ENCODE results near the gene GRXCR2. TPM values are rescaled to one million over a fixed set of nuclear protein-coding genes. Genes with fewer than 3 reads are reported as not detected.

GRXCR2 gene, protein sequence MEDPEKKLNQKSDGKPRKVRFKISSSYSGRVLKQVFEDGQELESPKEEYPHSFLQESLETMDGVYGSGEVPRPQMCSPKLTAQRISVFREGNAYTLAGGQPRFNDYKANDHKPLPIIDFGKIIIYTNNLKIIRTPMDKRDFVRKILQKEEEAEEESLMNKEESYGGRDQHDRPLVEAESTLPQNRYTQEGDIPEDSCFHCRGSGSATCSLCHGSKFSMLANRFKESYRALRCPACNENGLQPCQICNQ
- total RNA-seq (not detected), polyA plus RNA-seq (not detected)

DNA sequence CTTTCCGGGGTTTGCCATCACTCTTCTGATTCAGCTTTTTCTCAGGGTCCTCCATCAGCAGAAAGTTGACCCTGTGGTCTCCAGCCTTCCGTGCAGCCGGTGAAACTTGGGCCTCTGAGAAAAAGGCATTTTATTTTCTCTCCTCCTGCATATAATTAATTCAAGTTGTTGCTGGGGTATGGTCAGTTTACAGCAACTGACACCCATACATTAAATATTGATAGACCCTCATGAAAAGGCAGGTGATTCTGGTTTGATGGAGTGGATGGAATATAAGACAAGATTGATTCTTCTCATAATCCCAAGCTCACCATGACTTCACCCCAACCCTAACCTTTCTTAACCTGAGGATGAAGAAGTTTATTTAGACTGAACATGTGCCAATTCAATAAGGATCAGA lies at the start of gene GRXCR2:
Gene GRXCR2, minus strand, starts transcription at position 101 of the 400 bp plus-strand sequence. Its CDS starts 46 bp downstream, at position 55.
- POLR2A ChIA-PET (ENCODE audit: partially characterized antibody), result no interaction called here
- H3K4me1 Mint-ChIP-seq, result no peaks in the 10 kb centered on the region
- H3K4me1 ChIP-seq (ENCODE audit: insufficient read depth, low read length), result no peaks in the 10 kb centered on the region
- H3K36me3 Mint-ChIP-seq, result no peaks in the 10 kb centered on the region
- no peaks in the 10 kb centered on the region for H3K27me3 ChIP-seq (ENCODE audit: insufficient read depth, low read length)
- intact Hi-C loops (cut with micrococcal nuclease), result no loop called here
- CTCF ChIA-PET (ENCODE audit: partially characterized antibody), result no interaction called here
- no peaks in the 10 kb centered on the region for H3K9me3 ChIP-seq (ENCODE audit: control insufficient read depth in 1 of 2, low read length in 2 of 2)
- peaks cover 0 to 4% (median 0%) of the 10 kb centered on the region in 8 donors for H3K9me3 Mint-ChIP-seq
- H3K27ac Mint-ChIP-seq, result no peak within 1 kb of the TSS
- H3K27ac ChIP-seq (ENCODE audit: low read depth, low read length), result no peak within 1 kb of the TSS
- H3K36me3 ChIP-seq (ENCODE audit: insufficient read depth, low read length), result no peaks in the 10 kb centered on the region
- H3K4me3 ChIP-seq (ENCODE audit: low read length in 2 of 2), result no peak within 1 kb of the TSS
- H3K4me3 Mint-ChIP-seq, result no peak within 1 kb of the TSS
- DNase-seq, result no peak
- H3K27me3 Mint-ChIP-seq, result peaks cover 9 to 15% of the 10 kb centered on the region in 2 donors

GRCh38 chr5:145922059-145922458 lies 49.2 kb upstream of the GRXCR2 start:
- H3K27me3 Mint-ChIP-seq, result peaks cover 0 to 2% of the 10 kb centered on the region in 2 donors
- H3K27me3 ChIP-seq (ENCODE audit: insufficient read depth, low read length), result no peaks in the 10 kb centered on the region
- CTCF ChIA-PET (ENCODE audit: partially characterized antibody), result no interaction called here

GRCh38 chr5:145921211-145921610 lies 48.4 kb upstream of the GRXCR2 start:
- CTCF ChIA-PET (ENCODE audit: partially characterized antibody), result no interaction called here

More at GRCh38 chr5:145922059-145922458, 49.2 kb upstream of the GRXCR2 start:
- Histone ChIP-seq H3K4me3 (ENCODE audit: low read length in 2 of 2) (no peak overlapping the region), H3K36me3 (ENCODE audit: insufficient read depth, low read length) (no peaks in the 10 kb centered on the region), H3K27ac (ENCODE audit: low read depth, low read length) (no peak overlapping the region), H3K4me1 (ENCODE audit: insufficient read depth, low read length) (no peaks in the 10 kb centered on the region), H3K9me3 (ENCODE audit: control insufficient read depth in 1 of 2, low read length in 2 of 2) (no peaks in the 10 kb centered on the region)
- no peak overlapping the region for H3K4me3 Mint-ChIP-seq
- H3K27ac Mint-ChIP-seq, result no peak overlapping the region
- no peaks in the 10 kb centered on the region for H3K36me3 Mint-ChIP-seq
- peaks cover 0 to 2% (median 0%) of the 10 kb centered on the region in 8 donors for H3K9me3 Mint-ChIP-seq
- intact Hi-C loops (cut with micrococcal nuclease), result no loop called here
- H3K4me1 Mint-ChIP-seq, result no peaks in the 10 kb centered on the region
- no peak for DNase-seq
- POLR2A ChIA-PET (ENCODE audit: partially characterized antibody), result no interaction called here

DNA sequence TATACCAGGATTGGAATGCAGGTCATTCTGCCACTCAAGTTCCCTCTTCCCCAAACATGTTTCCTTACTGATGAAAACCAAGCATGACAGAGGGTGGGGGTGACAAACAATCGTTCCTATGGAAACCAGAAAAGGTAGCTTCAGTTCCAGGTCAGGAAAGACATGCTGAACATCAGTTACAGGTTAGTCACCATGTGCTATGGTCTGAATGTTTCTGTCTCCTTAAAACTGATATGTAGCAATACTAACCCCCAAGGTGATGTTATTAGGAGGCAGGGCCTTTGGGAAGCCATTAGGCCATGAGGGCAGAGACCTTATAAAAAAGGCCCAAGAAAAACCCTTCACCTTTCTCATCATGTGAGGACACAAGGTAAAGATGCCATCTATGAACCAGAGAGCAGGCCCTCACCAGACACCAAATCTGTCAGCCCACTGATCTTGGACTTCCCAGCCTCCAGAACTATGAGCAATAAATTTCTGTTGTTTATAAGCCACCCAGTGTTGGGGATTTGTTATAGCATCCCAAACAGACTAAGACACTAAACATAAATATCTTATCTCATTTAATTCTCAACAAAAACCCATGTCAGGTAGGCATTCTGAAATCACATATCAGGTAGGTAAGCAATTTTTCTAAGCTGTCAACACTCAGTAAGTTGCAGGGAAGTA lies 47.9 kb upstream of the GRXCR2 start:
- CTCF ChIA-PET (ENCODE audit: partially characterized antibody), result no interaction called here
- Histone ChIP-seq H3K9me3 (ENCODE audit: control insufficient read depth in 1 of 2, low read length in 2 of 2) (no peaks in the 10 kb centered on the region), H3K4me1 (ENCODE audit: insufficient read depth, low read length) (no peaks in the 10 kb centered on the region), H3K27me3 (ENCODE audit: insufficient read depth, low read length) (no peaks in the 10 kb centered on the region), H3K36me3 (ENCODE audit: insufficient read depth, low read length) (no peaks in the 10 kb centered on the region), H3K4me3 (ENCODE audit: low read length in 2 of 2) (no peak overlapping the region), H3K27ac (ENCODE audit: low read depth, low read length) (no peak overlapping the region)
- DNase-seq, result no peak
- Mint-ChIP-seq H3K27me3 (peaks cover 0 to 2% of the 10 kb centered on the region in 2 donors), H3K4me1 (no peaks in the 10 kb centered on the region), H3K4me3 (no peak overlapping the region), H3K9me3 (peaks cover 0 to 2% (median 0%) of the 10 kb centered on the region in 8 donors), H3K27ac (no peak overlapping the region), H3K36me3 (no peaks in the 10 kb centered on the region)
- intact Hi-C loops (cut with micrococcal nuclease), result no loop called here
- POLR2A ChIA-PET (ENCODE audit: partially characterized antibody), result no interaction called here

More at GRCh38 chr5:145921211-145921610, 48.4 kb upstream of the GRXCR2 start:
- peaks cover 0 to 2% of the 10 kb centered on the region in 2 donors for H3K27me3 Mint-ChIP-seq
- H3K36me3 Mint-ChIP-seq, result no peaks in the 10 kb centered on the region
- H3K36me3 ChIP-seq (ENCODE audit: insufficient read depth, low read length), result no peaks in the 10 kb centered on the region
- no peak overlapping the region for H3K27ac Mint-ChIP-seq
- no peaks in the 10 kb centered on the region for H3K27me3 ChIP-seq (ENCODE audit: insufficient read depth, low read length)
- peaks cover 0 to 2% (median 0%) of the 10 kb centered on the region in 8 donors for H3K9me3 Mint-ChIP-seq
- H3K27ac ChIP-seq (ENCODE audit: low read depth, low read length), result no peak overlapping the region
- H3K4me3 Mint-ChIP-seq, result no peak overlapping the region
- DNase-seq, result no peak
- no peaks in the 10 kb centered on the region for H3K4me1 Mint-ChIP-seq
- no peaks in the 10 kb centered on the region for H3K4me1 ChIP-seq (ENCODE audit: insufficient read depth, low read length)
- H3K4me3 ChIP-seq (ENCODE audit: low read length in 2 of 2), result no peak overlapping the region
- no peaks in the 10 kb centered on the region for H3K9me3 ChIP-seq (ENCODE audit: control insufficient read depth in 1 of 2, low read length in 2 of 2)
- POLR2A ChIA-PET (ENCODE audit: partially characterized antibody), result no interaction called here
- intact Hi-C loops (cut with micrococcal nuclease), result no loop called here

DNA sequence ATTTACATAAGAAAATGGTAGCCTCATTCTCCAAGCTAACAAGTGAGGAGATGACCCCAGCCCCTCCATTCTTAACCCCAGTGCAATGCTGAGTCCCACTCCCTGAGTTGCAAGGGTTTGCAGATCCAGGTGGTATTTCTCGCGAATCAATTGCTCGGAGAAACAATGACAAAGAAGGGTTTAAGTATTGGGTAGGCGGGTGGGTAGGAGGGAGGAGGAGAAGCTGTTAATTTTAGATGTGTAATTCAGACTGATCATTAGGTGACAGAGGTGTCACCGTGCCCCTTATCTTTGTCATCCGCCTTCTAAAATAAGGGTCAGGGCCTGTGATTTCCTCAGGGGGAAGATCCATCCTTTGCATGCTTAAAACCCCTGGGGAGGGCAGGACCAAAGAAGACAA lies 46.6 kb upstream of the GRXCR2 start:
- H3K9me3 ChIP-seq (ENCODE audit: control insufficient read depth in 1 of 2, low read length in 2 of 2), result no peaks in the 10 kb centered on the region
- no peak for DNase-seq
- ChIA-PET POLR2A (ENCODE audit: partially characterized antibody) (no interaction called here), CTCF (ENCODE audit: partially characterized antibody) (no interaction called here)
- peaks cover 0 to 2% (median 0%) of the 10 kb centered on the region in 8 donors for H3K9me3 Mint-ChIP-seq
- intact Hi-C loops (cut with micrococcal nuclease), result no loop called here
- H3K4me3 Mint-ChIP-seq, result no peak overlapping the region
- H3K36me3 Mint-ChIP-seq, result no peaks in the 10 kb centered on the region
- H3K27ac ChIP-seq (ENCODE audit: low read depth, low read length), result no peak overlapping the region
- no peaks in the 10 kb centered on the region for H3K4me1 ChIP-seq (ENCODE audit: insufficient read depth, low read length)
- no peaks in the 10 kb centered on the region for H3K36me3 ChIP-seq (ENCODE audit: insufficient read depth, low read length)
- H3K27me3 ChIP-seq (ENCODE audit: insufficient read depth, low read length), result no peaks in the 10 kb centered on the region
- no peak overlapping the region for H3K4me3 ChIP-seq (ENCODE audit: low read length in 2 of 2)
- peaks cover 0 to 4% of the 10 kb centered on the region in 2 donors for H3K27me3 Mint-ChIP-seq
- H3K4me1 Mint-ChIP-seq, result no peaks in the 10 kb centered on the region
- H3K27ac Mint-ChIP-seq, result no peak overlapping the region

DNA sequence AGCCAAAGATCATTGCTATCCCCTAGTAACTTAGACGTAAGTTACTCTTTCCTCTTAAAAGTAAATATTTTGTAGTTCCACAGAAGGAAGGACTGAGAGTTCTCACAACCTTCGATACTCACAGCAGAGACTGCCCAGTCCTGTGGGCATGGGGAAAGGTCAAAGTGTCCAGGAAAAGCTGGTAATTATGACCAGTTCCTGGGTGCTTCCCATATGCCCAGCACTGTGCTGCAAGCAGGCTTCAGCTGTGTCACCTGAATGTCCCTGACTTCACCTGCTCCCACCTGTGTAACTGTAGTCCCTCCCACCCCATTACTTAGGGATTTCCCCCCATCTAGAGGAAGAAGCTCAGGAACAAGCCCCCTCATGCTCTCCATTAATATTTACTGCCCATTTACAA lies 45.6 kb upstream of the GRXCR2 start:
- H3K27me3 Mint-ChIP-seq, result peaks cover 0 to 4% of the 10 kb centered on the region in 2 donors
- H3K9me3 ChIP-seq (ENCODE audit: control insufficient read depth in 1 of 2, low read length in 2 of 2), result no peaks in the 10 kb centered on the region
- H3K4me3 Mint-ChIP-seq, result no peak overlapping the region
- no peak for DNase-seq
- H3K4me1 ChIP-seq (ENCODE audit: insufficient read depth, low read length), result no peaks in the 10 kb centered on the region
- intact Hi-C loops (cut with micrococcal nuclease), result no loop called here
- H3K36me3 Mint-ChIP-seq, result no peaks in the 10 kb centered on the region
- peaks cover 0 to 2% (median 0%) of the 10 kb centered on the region in 8 donors for H3K9me3 Mint-ChIP-seq
- ChIA-PET CTCF (ENCODE audit: partially characterized antibody) (no interaction called here), POLR2A (ENCODE audit: partially characterized antibody) (no interaction called here)
- H3K4me3 ChIP-seq (ENCODE audit: low read length in 2 of 2), result no peak overlapping the region
- no peaks in the 10 kb centered on the region for H3K36me3 ChIP-seq (ENCODE audit: insufficient read depth, low read length)
- no peaks in the 10 kb centered on the region for H3K4me1 Mint-ChIP-seq
- H3K27me3 ChIP-seq (ENCODE audit: insufficient read depth, low read length), result no peaks in the 10 kb centered on the region
- no peak overlapping the region for H3K27ac Mint-ChIP-seq
- H3K27ac ChIP-seq (ENCODE audit: low read depth, low read length), result no peak overlapping the region

DNA sequence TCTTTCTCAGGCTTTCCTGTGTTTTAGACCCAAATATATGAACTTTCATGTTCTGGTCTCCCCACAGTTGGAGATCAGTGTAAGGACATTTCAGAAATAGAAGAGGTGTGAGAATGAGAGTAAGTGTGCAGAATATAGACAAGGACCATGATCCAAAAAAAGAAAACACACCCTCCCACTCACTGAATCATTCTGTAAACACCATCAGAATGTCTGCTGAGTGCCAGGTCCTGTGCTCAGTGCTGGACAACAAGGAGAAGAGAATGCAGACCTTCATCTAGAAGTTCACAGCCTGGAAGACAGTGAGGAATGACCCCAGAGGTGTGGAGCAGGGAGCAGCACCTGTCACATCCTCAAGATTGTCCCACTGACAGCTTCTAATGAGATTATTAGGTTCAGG lies 44.5 kb upstream of the GRXCR2 start:
- H3K9me3 Mint-ChIP-seq, result peaks cover 0 to 2% (median 0%) of the 10 kb centered on the region in 8 donors
- H3K27me3 ChIP-seq (ENCODE audit: insufficient read depth, low read length), result no peaks in the 10 kb centered on the region
- ChIA-PET POLR2A (ENCODE audit: partially characterized antibody) (no interaction called here), CTCF (ENCODE audit: partially characterized antibody) (no interaction called here)
- intact Hi-C loops (cut with micrococcal nuclease), result no loop called here
- no peak overlapping the region for H3K4me3 Mint-ChIP-seq
- no peaks in the 10 kb centered on the region for H3K36me3 Mint-ChIP-seq
- no peaks in the 10 kb centered on the region for H3K9me3 ChIP-seq (ENCODE audit: control insufficient read depth in 1 of 2, low read length in 2 of 2)
- H3K27ac Mint-ChIP-seq, result no peak overlapping the region
- H3K4me1 ChIP-seq (ENCODE audit: insufficient read depth, low read length), result no peaks in the 10 kb centered on the region
- H3K27ac ChIP-seq (ENCODE audit: low read depth, low read length), result no peak overlapping the region
- no peaks in the 10 kb centered on the region for H3K36me3 ChIP-seq (ENCODE audit: insufficient read depth, low read length)
- H3K27me3 Mint-ChIP-seq, result peaks cover 0 to 4% of the 10 kb centered on the region in 2 donors
- no peak for DNase-seq
- H3K4me1 Mint-ChIP-seq, result no peaks in the 10 kb centered on the region
- H3K4me3 ChIP-seq (ENCODE audit: low read length in 2 of 2), result no peak overlapping the region

Measured in CD4-positive, alpha-beta memory T cell (primary cell).